Amniotic epithelial cell (primary cell): ENCODE data around the gene ZNF385C.

Source experiments
- DNase-seq: peaks from one replicate; pipeline ENCODE4 v3.0.0-alpha.2; 2010; ENCODE audit warnings: low read depth

Gene ZNF385C

GRCh38 chr17:42124256-42124655 is 26.0 kb upstream of the ZNF385C start:
- DNase-seq = no peak

- no peak for DNase-seq
Observed at GRCh38 chr17:42122371-42123303, 24.4 kb upstream of the ZNF385C start, which contains the start of gene HSPB9. Gene HSPB9 (plus strand): TSS chr17:42122804. CDS start chr17:42122851, 47 bp downstream.

- DNase-seq = peak; percentile 78
Observed at GRCh38 chr17:42120770-42121769, 22.8 kb upstream of the ZNF385C start, which contains the start of gene KAT2A. Gene KAT2A (minus strand): TSS chr17:42121367. CDS start chr17:42121304, 63 bp downstream.

GRCh38 chr17:42120161-42120769 is 22.0 kb upstream of the ZNF385C start:
- DNase-seq = no peak

GRCh38 chr17:42119301-42119700 is 21.0 kb upstream of the ZNF385C start:
- DNase-seq = no peak

GRCh38 chr17:42118545-42118944 is 20.3 kb upstream of the ZNF385C start:
- no peak for DNase-seq

GRCh38 chr17:42118126-42118510 is 19.8 kb upstream of the ZNF385C start:
- no peak for DNase-seq

- DNase-seq = no peak
Observed at GRCh38 chr17:42117397-42118125, 19.3 kb upstream of the ZNF385C start.

GRCh38 chr17:42116705-42117396 is 18.6 kb upstream of the ZNF385C start:
- peak; percentile 72 for DNase-seq

GRCh38 chr17:42114118-42114517 is 15.8 kb upstream of the ZNF385C start:
- DNase-seq = no peak

GRCh38 chr17:42113293-42114069 is 15.2 kb upstream of the ZNF385C start:
- DNase-seq = no peak

- DNase-seq = peak; percentile 89
Observed at GRCh38 chr17:42112552-42113176, 14.4 kb upstream of the ZNF385C start, which contains the start of gene DHX58. Gene DHX58 (minus strand): TSS chr17:42112714. CDS start chr17:42111892, 822 bp downstream.

GRCh38 chr17:42111871-42112551 is 13.7 kb upstream of the ZNF385C start:
- DNase-seq = peak; percentile 33

- no peak for DNase-seq
Observed at GRCh38 chr17:42111265-42111636, 13.0 kb upstream of the ZNF385C start.

GRCh38 chr17:42110301-42111264 is 12.3 kb upstream of the ZNF385C start:
- DNase-seq = no peak

- DNase-seq = no peak
Observed at GRCh38 chr17:42109086-42109485, 10.8 kb upstream of the ZNF385C start.
